Progenitor cell of endocrine pancreas (in vitro differentiated cells): ENCODE results near the gene OLFML3. TPM values are rescaled to one million over a fixed set of nuclear protein-coding genes. Genes with fewer than 3 reads are reported as not detected.

Experiments used
- DNase-seq: peaks from one replicate; pipeline ENCODE4 v3.0.0; 2021; ENCODE audit warnings: low spot score; ENCODE audit not compliant: unreplicated experiment
- H3K27ac Mint-ChIP-seq: 2 replicates; pipeline ENCODE4 v1.8.0; 2021; ENCODE audit warnings: mild to moderate bottlenecking, moderate library complexity, mixed read lengths
- H3K27me3 Mint-ChIP-seq: 2 replicates; pipeline ENCODE4 v1.8.0; 2021; ENCODE audit warnings: mixed read lengths
- H3K36me3 Mint-ChIP-seq: 2 replicates; pipeline ENCODE4 v1.8.0; 2022; ENCODE audit warnings: mixed read lengths; ENCODE audit not compliant: insufficient read depth
- H3K4me1 Mint-ChIP-seq: 2 replicates; pipeline ENCODE4 v1.8.0; 2021; ENCODE audit warnings: low read depth, mixed read lengths
- H3K4me3 Mint-ChIP-seq: 2 replicates; pipeline ENCODE4 v1.8.0; 2021; ENCODE audit warnings: low read depth, mild to moderate bottlenecking, moderate library complexity, mixed read lengths
- H3K9me3 Mint-ChIP-seq: 2 replicates; pipeline ENCODE4 v1.8.0; 2021; ENCODE audit warnings: low read depth, mixed read lengths
- CTCF ChIP-seq: fragments of 200-600 bp; sonication (generic); IDR thresholded peaks from one replicate; pipeline ENCODE4 v1.5.0; 2021; ENCODE audit warnings: antibody characterized with exemption, mild to moderate bottlenecking; ENCODE audit not compliant: unreplicated experiment
- total RNA-seq: library from RNA; stranded (reverse); gene quantifications from 2 replicates; pipeline ENCODE4 v1.2.1, GENCODE V29; 2021

Gene OLFML3
- total RNA-seq, 1 donor from 2014 or later = 12.9 TPM

GRCh38 chr1:113950908-113951307, 28.4 kb upstream of the OLFML3 start:
- peaks cover 10% of the 10 kb centered on the region for H3K36me3 Mint-ChIP-seq
- H3K27me3 Mint-ChIP-seq = no peaks in the 10 kb centered on the region
- TF ChIP-seq CTCF = no peak
- no peak overlapping the region for H3K27ac Mint-ChIP-seq
- no peaks in the 10 kb centered on the region for H3K9me3 Mint-ChIP-seq
- no peak for DNase-seq
- no peak overlapping the region for H3K4me3 Mint-ChIP-seq
- H3K4me1 Mint-ChIP-seq = peaks cover 21% of the 10 kb centered on the region

GRCh38 chr1:113951719-113952118, 27.6 kb upstream of the OLFML3 start:
- no peak overlapping the region for H3K4me3 Mint-ChIP-seq
- H3K27ac Mint-ChIP-seq = no peak overlapping the region
- no peak for TF ChIP-seq CTCF
- H3K9me3 Mint-ChIP-seq = no peaks in the 10 kb centered on the region
- no peak for DNase-seq
- peaks cover 7% of the 10 kb centered on the region for H3K36me3 Mint-ChIP-seq
- H3K27me3 Mint-ChIP-seq = no peaks in the 10 kb centered on the region
- H3K4me1 Mint-ChIP-seq = peaks cover 13% of the 10 kb centered on the region

- H3K27ac Mint-ChIP-seq = no peak overlapping the region
- no peak overlapping the region for H3K4me3 Mint-ChIP-seq
- H3K9me3 Mint-ChIP-seq = no peaks in the 10 kb centered on the region
- H3K4me1 Mint-ChIP-seq = peaks cover 3% of the 10 kb centered on the region
- DNase-seq = no peak
- peaks cover 20% of the 10 kb centered on the region for H3K36me3 Mint-ChIP-seq
- no peak for TF ChIP-seq CTCF
- H3K27me3 Mint-ChIP-seq = no peaks in the 10 kb centered on the region
These were observed 21.3 kb upstream of the OLFML3 start for GRCh38 chr1:113957984-113958383.

- no peak overlapping the region for H3K27ac Mint-ChIP-seq
- no peaks in the 10 kb centered on the region for H3K9me3 Mint-ChIP-seq
- H3K4me1 Mint-ChIP-seq = peaks cover 3% of the 10 kb centered on the region
- no peaks in the 10 kb centered on the region for H3K27me3 Mint-ChIP-seq
- H3K36me3 Mint-ChIP-seq = peaks cover 24% of the 10 kb centered on the region
- no peak overlapping the region for H3K4me3 Mint-ChIP-seq
- no peak for DNase-seq
- no peak for TF ChIP-seq CTCF
These were observed 20.6 kb upstream of the OLFML3 start for GRCh38 chr1:113958691-113959090.

GRCh38 chr1:113963281-113963906, 15.9 kb upstream of the OLFML3 start:
- no peak overlapping the region for H3K4me3 Mint-ChIP-seq
- DNase-seq = no peak
- no peak overlapping the region for H3K27ac Mint-ChIP-seq
- no peak for TF ChIP-seq CTCF
- no peaks in the 10 kb centered on the region for H3K27me3 Mint-ChIP-seq
- peaks cover 41% of the 10 kb centered on the region for H3K36me3 Mint-ChIP-seq
- peaks cover 3% of the 10 kb centered on the region for H3K4me1 Mint-ChIP-seq
- H3K9me3 Mint-ChIP-seq = peaks cover 4% of the 10 kb centered on the region
